ENCODE data around the gene TMEM185B.
"Not testable (repeated sequence)": the region's sequence is repeated elsewhere in the genome, so short reads cannot be mapped to it uniquely, and the experiment has no call there.

TMEM185B gene

GRCh38 chr2:120251078-120251477 is 27.9 kb upstream of the TMEM185B start:
- DNase-seq: no peak

GRCh38 chr2:120250640-120251039 is 27.4 kb upstream of the TMEM185B start:
- DNase-seq: no peak

GRCh38 chr2:120247851-120248250 is 24.7 kb upstream of the TMEM185B start:
- no peak for DNase-seq

DNA sequence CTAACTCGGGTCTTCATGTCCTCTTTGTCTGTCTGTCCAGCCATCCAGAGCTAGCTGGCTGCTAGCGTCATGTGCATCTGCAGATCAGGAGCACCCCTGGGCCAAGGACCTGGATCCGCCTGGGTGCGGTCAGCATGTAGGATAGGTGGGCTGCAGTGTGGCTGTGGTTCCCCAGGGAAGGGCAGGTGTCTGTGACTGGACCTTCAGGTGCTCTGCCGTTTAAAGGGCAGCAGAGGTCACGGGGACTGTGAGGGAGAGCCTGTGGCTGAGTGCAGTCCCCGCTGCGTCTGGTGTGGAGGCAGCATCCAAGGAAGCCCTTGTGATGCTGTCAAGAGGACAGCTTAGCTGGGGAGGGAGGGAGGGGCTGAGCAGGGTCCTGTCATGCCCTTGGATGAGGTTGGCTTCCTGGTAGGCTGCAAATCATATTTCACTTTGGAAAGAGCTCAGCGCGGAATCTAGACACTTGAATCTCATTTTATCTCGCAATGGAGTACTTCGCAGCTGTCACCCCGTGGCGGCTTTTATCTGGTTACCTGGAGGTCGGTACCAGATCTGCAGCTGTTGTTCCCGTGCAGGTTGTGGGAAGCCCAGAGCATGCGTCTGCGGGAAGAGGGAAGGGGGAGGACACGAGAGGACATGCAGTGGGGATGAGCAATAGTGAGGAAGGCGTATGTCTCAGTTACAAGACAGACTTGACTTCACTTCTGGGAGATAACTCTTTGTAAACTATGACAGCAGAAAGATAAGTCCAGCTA is 23.5 kb upstream of the TMEM185B start:
- no peak for DNase-seq

DNA sequence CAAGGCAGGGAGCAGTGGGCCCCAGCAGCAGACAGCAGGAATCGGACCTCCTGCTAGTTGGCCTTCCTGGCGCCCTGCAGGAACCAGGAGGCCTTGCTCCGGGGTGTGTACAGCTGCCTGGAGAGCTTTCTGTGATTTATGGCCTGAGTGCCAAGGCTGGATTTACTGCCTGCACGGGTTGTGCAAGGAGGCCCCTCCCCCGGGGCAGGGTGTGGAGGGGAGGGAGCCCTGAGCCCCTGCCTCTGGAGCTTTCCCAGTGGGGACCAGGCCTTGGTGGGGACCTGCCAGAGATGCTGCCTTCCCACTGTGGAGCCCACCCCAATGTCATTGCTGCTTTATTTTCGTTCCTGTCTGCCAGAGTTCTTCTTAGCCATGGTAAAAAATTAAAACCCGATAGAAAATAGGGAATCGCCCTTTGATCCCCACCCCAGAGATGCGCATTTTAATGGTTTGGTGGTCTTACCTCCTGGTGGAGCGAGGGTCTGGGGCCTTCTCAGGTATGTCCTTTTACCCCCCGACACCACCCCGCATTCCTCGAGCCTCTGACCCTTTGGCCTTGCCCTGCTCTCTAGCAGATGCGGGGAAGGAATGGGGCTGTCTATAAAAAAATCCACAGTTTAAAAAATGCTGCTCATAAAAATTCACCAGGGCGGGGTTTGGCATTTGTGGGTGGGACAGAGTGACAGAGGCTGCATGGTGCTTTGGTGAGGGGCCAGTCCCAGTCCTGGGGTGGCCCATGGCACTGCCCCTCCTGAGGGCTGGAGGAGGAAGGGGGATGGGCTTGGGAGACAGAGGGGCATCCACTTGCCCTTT is 22.5 kb upstream of the TMEM185B start:
- DNase-seq: no peak

GRCh38 chr2:120244656-120245519 is 21.7 kb upstream of the TMEM185B start:
- no peak for DNase-seq

GRCh38 chr2:120243875-120244553 is 20.8 kb upstream of the TMEM185B start:
- DNase-seq: no peak

DNA sequence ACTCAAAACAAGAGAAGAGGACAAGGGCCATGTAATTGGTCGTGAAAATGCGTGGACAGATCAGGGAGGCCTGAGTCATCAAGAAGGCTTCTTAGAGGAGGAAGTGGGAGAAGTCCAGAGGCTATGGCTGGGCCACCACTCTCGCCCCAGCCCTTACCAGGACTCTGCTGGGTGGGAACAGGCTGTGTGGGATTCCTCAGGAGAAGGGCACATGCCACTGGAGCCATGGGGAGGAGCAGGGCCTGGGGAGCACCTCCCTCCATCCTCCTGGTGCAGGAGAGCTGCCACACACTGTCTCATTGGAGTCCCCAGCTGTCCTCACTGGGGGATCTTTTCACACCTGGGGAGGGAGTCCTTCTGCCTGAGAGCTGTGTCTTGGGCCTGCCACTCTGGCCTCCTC is 20.0 kb upstream of the TMEM185B start:
- no peak for DNase-seq

DNA sequence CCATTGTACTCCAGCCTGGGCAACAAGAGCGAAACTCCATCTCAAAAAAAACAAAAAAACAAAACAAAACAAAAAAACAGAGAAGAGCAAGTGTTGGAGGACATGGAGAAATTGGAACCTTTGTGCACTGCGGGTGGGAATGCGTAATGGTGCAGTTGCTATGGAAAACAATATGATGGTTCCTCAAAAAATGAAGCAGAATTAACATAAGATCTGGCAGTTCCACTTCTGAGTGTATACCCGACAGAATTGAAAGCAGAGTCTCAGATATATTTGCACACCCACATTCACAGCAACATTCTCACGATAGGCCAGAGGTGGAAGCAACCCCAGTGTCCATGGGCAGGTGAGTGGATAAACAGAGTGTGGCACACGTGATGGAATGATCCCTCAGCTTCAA is 18.5 kb upstream of the TMEM185B start:
- DNase-seq: no peak

DNA sequence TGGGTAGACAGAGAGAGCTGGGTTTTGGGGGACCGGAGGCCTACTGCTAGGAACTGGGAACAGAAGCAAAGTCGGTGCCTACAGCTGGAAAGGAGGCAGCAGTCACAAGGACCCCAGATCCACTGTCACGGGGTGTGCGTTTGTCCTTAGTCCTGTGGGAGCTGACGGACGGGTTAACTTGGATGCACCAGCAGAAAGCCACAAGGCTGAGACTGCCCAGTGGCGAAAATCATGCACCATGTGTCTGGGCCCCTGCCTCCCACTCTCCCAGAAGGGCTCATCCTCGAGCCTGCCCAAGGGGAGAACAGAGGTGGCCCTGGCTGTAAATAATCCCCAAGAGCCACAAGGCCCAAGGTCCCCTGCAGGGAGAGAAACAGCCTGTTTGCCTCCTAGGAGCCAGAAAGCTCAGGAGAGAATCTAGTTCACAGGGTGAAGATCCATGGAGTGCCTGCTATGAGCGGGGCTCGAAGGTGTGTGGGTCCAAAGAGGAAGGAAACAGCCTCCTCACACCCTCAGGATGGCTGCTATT is 17.8 kb upstream of the TMEM185B start:
- no peak for DNase-seq

DNA sequence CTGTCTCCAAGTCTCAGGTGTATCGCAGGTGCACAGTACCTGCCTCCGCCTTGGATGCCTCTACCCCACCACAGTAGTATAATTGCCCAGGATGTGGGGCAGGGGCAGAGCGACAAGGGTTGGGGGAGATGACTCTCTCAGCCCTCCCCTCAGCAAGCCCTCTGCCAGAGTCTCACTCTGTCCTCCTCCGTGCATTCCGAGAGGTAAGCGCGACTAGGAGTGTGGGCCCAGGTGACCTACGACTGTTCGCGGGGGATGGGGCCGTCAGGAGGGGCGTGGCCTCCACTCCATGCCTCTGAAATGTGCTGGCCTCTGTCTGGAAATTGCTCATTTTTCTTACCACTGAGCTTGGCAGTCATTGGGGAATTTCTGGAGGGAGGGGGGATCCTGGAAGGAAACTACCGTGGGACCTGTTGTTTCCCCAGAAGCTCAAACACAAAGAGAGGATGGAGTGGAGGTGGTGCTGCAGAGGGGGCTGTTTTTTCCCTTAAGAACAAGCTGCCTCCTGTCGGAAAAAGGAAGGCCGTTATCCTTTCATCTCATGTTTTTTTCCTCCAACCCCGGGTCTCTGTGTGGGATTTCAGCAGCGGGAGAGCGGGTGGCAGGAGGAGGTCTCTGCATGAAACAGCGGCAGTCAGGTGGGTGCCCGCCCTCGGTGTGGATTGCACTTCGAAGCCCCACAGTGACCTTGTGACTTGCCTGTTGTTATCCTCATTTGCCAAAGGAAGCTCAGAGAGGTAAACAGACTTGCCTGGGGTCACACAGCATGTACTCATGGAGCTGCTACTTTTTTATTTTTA is 16.5 kb upstream of the TMEM185B start:
- DNase-seq: no peak

GRCh38 chr2:120238728-120239487 is 15.7 kb upstream of the TMEM185B start:
- no peak for DNase-seq

DNA sequence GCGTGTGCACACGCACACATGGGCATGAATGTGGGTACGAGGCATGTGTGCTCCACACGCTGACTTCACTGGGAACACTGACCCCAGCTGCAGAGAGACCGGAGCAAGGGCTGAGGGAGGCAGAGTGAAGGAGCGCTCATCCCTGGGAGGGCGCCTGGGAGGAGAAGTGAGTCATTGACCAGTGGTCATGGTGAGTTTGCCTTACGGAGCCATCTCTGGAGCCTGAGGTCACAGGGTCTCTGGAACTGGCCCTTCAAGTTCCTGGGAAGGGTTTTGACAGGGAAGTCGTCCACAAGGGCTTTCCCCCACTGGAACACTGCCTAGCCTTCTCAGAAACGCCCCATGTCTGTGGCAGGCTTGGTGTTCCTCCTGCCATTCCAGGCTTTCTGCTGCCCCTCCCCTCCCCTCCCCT is 14.3 kb upstream of the TMEM185B start:
- no peak for DNase-seq

GRCh38 chr2:120236791-120237190 is 13.6 kb upstream of the TMEM185B start:
- no peak for DNase-seq

DNA sequence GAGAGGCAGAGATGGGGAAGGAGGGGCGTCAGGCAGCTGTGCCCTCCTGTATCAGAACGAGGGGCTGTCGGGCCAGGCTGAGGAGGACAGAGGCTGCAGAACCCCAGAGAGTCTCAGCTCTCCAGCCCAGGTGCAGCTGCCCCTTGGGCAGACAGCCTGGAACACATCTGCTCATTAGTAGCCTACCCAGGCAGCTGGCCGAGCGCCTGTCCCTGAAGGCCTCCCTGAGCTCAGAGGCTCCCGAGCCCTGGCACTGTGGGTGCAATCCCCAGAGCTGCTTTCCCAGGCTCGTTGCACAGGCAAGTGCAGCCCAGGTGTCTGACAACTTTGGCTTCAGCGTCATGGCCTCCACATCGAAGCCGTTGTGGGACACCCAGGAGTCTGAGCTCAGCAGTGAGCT is 13.1 kb upstream of the TMEM185B start:
- DNase-seq: no peak

DNA sequence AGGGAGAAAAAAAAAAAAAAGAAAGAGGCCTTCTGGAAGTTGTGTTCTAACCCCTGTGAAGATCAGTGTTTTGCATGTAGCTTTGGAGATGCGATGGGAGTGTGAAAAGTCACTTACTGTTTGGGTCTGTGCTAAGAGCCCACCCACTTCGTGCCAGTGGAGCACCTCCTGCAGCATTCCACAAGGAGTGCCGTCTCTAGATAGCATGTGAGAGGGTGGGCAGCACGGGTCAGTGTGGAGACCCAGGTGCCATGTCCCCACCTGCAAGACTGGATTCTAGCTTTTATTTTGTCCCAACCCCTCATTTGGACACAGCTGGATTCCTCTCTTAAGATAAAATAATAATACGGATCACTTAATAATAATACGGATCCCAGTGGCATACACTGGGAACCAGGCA is 12.5 kb upstream of the TMEM185B start:
- no peak for DNase-seq

DNA sequence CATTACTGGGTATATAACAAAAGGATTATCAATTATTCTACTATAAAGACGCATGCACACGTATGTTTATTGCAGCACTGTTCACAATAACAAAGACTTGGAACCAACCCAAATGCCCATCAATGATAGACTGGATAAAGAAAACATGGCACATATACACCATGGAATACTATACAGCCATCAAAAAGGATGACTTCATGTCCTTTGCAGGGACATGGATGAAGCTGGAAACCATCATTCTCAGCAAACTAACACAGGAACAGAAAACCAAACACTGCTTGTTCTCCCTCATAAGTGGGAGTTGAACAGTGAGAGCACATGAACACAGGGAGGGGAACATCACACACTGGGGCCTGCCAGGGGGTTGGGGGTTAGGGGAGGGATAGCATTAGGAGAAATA is 12.0 kb upstream of the TMEM185B start:
- not testable (repeated sequence) for DNase-seq

- no peak for DNase-seq
Observed at GRCh38 chr2:120233292-120233691, 10.1 kb upstream of the TMEM185B start.

DNA sequence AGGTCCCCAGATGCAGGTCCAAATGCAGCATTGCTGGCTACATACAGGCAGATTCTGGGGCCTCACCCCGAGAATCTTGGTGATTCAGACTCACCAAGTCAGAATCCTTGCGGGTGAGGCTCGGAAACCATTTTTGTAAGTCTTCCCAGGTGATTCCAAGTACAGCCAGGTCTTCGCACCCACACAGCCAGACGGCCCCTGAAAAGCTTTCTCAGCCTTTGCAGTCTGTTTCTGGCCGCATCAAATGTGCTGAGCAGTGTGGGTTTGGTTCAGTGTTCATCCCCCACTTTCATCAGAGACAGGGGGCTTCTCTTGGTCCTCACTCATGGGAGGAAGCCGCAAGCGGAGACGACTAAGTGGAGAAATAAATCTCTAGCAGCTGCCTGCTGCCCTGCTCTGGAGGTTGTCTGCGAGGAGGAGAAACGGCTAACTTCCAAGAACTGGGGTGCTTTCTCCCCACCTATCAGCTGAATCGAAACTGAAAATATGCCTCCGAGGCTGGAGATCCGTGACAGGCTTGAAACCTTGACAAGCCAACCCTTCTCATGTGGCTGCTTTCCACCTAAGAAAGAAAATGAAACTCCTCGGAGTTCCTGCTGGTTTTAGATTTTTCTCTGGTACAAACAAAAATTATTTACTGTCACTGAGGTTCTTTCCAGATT is 8.9 kb upstream of the TMEM185B start:
- peak; percentile 84 for DNase-seq

DNA sequence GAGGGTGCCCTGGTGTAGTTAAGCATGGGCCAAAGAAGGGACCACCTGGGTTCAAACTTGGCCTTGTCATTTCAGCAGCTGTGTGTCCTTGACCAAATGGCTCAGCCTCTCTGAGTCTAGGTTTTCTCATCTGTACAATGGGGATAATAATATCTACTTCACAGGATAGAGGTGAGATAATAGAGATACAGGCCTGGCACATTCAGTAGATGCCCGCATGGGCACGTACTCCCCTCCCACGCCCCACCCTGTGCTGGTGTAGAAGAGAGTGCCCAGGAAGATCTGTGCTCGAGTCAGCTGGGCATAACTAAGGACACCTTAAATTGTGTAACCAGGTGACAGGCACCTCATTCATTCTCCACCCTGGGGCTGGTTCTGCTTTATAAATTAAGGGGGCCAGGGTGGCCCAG is 8.4 kb upstream of the TMEM185B start:
- DNase-seq: peak; percentile 21
